ENCODE results near the gene ZFP90. TPM values are rescaled to one million over a fixed set of nuclear protein-coding genes. Genes with fewer than 3 reads are reported as not detected.

ZFP90 gene
- total RNA-seq, 1 donor from 2014 or later: 33.6 TPM

DNA sequence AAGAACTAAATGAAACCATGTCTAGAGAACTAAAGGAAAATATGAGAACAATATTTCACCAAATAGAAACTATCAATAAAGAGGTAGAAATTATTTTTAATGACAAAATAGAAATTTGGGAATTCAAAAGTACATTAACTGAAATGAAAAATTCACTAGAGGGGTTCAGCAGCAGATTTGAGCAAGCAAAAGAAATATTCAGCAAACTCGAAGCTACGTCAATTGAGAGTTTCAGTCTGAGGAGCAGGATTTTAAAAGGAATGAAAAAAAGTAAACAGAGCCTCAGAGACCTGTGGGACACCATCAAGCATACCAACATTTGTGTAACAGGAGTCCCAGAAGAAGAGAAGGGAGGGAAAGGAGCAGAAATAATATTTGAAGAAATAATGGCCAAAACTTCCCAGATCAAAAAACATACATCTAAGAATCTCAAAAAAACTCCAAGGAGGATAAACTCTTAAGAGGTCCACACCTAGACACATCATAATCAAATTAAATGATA lies 38.3 kb downstream of the ZFP90 start:
- DNase-seq (ENCODE audit: low spot score): no peak

- peak; percentile 62 for DNase-seq (ENCODE audit: low spot score)
Observed at GRCh38 chr16:68590201-68590994, 51.3 kb downstream of the ZFP90 start.

- DNase-seq (ENCODE audit: low spot score): no peak
Observed at GRCh38 chr16:68592466-68593337, 53.6 kb downstream of the ZFP90 start.

GRCh38 chr16:68596266-68596665 lies 57.2 kb downstream of the ZFP90 start:
- no peak for DNase-seq (ENCODE audit: low spot score)

DNA sequence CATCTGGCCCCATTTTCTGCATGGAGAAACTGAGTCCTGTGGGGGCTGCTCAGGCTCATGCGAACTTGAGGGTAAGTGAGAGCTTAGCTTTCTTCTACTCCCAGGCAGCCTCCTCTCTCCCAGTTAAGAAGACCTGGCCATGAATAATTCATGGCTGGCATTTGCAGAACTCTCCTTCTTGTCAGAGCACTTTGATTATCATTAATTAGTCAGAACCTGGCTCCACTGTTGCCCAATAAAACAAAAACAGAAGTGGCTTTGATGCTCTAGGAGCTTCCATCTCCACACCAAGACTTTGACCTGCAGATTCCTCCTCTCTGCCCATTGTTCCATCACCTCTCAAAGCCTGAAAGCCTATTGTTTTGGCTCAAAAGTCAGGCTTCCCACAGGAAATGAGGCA lies 60.5 kb downstream of the ZFP90 start:
- no peak for DNase-seq (ENCODE audit: low spot score)

- DNase-seq (ENCODE audit: low spot score): no peak
Observed at GRCh38 chr16:68605746-68606145, 66.7 kb downstream of the ZFP90 start.

- DNase-seq (ENCODE audit: low spot score): no peak
Observed at GRCh38 chr16:68607443-68607842, 68.4 kb downstream of the ZFP90 start.

- DNase-seq (ENCODE audit: low spot score): no peak
Observed at GRCh38 chr16:68608330-68608729, 69.2 kb downstream of the ZFP90 start.

- no peak for DNase-seq (ENCODE audit: low spot score)
Observed at GRCh38 chr16:68612996-68613395, 73.9 kb downstream of the ZFP90 start.

- DNase-seq (ENCODE audit: low spot score): no peak
Observed at GRCh38 chr16:68617734-68618133, 78.6 kb downstream of the ZFP90 start.

Other genes with a start within 250 kb of the ZFP90 start
- gene SLC7A6OS, start 228.3 kb upstream of the ZFP90 start, total RNA-seq: 23.4 TPM
- 64.7 TPM for gene PRMT7, start 228.3 kb upstream of the ZFP90 start, total RNA-seq
- gene SMPD3, start 90.8 kb upstream of the ZFP90 start, total RNA-seq: 1.6 TPM
- gene CDH3, start 106.0 kb downstream of the ZFP90 start, total RNA-seq: 17.4 TPM
- 428 TPM for gene CDH1, start 198.0 kb downstream of the ZFP90 start, total RNA-seq

All from ureter (tissue), 1 donor.